Heart left ventricle (tissue), 16 donors: ENCODE results near the gene ACSBG1. TPM values are rescaled to one million over a fixed set of nuclear protein-coding genes. Genes with fewer than 3 reads are reported as not detected.

Source experiments
- ATAC-seq, 4 donors: fragments of 200-7000 bp; cut with Tn5 transposase; one replicate each; pipeline ENCODE4 v1.9.1; 2020 to 2022; ENCODE audit warnings: moderate library complexity in 4 of 4, mild to moderate bottlenecking in 3 of 4, moderate number of reproducible peaks in 1 of 4
- DNase-seq, 5 donors: peaks; one replicate each; pipeline ENCODE4 v3.0.0-alpha.2; 2020
- H3K27ac ChIP-seq, 12 donors: fragments of 200-600 bp; sonication (generic) in 4 of 12; one replicate each; pipeline versions ENCODE4 v1.5.0 to v1.8.0; 2016 to 2022; ENCODE audit warnings: mild to moderate bottlenecking in 2 of 12
- H3K27me3 ChIP-seq, 9 donors: fragments of 200-600 bp; sonication (generic) in 2 of 9; one replicate each; pipeline versions ENCODE4 v1.5.1 to v1.8.0; 2016 to 2022; ENCODE audit warnings: mild to moderate bottlenecking in 3 of 9
- H3K36me3 ChIP-seq, 9 donors: fragments of 200-600 bp; sonication (generic) in 2 of 9; one replicate each; pipeline versions ENCODE4 v1.5.0 to v1.8.0; 2018 to 2022; ENCODE audit warnings: mild to moderate bottlenecking in 2 of 9
- H3K4me1 ChIP-seq, 12 donors: fragments of 200-600 bp; sonication (generic) in 4 of 12; one replicate each; pipeline versions ENCODE4 v1.5.0 to v1.8.0; 2016 to 2022; ENCODE audit warnings: mild to moderate bottlenecking in 3 of 12
- H3K4me3 ChIP-seq, 12 donors: fragments of 200-600 bp; sonication (generic) in 4 of 12; one replicate each; pipeline versions ENCODE4 v1.5.0 to v1.8.0; 2017 to 2022; ENCODE audit warnings: mild to moderate bottlenecking in 9 of 12, moderate library complexity in 4 of 12
- H3K9me3 ChIP-seq, 12 donors: fragments of 200-600 bp; sonication (generic) in 4 of 12; one replicate each; pipeline versions ENCODE4 v1.5.0 to v1.8.0; 2016 to 2022; ENCODE audit warnings: mild to moderate bottlenecking in 1 of 12
- CTCF ChIP-seq, 12 donors: fragments of 200-600 bp; sonication (generic) in 4 of 12; IDR thresholded peaks; one replicate each; pipeline versions ENCODE4 v1.5.0 to v1.8.0; 2018 to 2022; ENCODE audit warnings: antibody characterized with exemption in 12 of 12, mild to moderate bottlenecking in 5 of 12
- POLR2A ChIP-seq, 2 donors: fragments of 450-650 bp; IDR thresholded peaks; one replicate each; pipeline ENCODE4 v1.6.1; 2017; ENCODE audit warnings: antibody characterized with exemption in 2 of 2, mild to moderate bottlenecking in 2 of 2, moderate library complexity in 2 of 2
- WGBS, 4 donors: extraction: QIAGEN DNeasy Blood & Tissue Kit in 2 of 4; methylation state at CpG; one replicate each; pipeline versions ENCODE4 v1.1.5 to v1.1.7; 2013 to 2018; 5-methylcytosine and 5-hydroxymethylcytosine counted together
- intact Hi-C, 10 donors: fragments of 100-400 bp; cut with DNase I; formaldehyde crosslinking; loops; one replicate each; pipeline versions ENCODE4 v1.11.1 to v1.14.2; 2022
- polyA plus RNA-seq, 2 donors: library from polyadenylated mRNA; stranded (reverse); fragments of 200-250 nt; gene quantifications; one replicate each; pipeline ENCODE4 v1.2.3, GENCODE V29; 2013
- total RNA-seq, 9 donors: library from RNA; depleted of rRNA in 2 of 9; stranded (reverse); fragments of >200 nt in 2 of 9; fragmentation: NEBNext Ultra II Directional in 3 of 9; extraction: Animal tissue kit (Norgen Biotek cat#: 25700) in 3 of 9; gene quantifications; one replicate each; pipeline versions ENCODE4 v1.1.0 to v1.2.4, GENCODE V29; 2016 to 2023
- donor health status: ischemic (EF 13 %, LVEDD 7.1; RV severe dilation, severe dysfunction).
- donor health status: healthy with polysubstance abuse.
- donor health status: DM: no; HTN: yes; CAD: no.
- donor health status: DM: no; HTN: no; CAD: no.
- donor health status: ischemic (EF 25% LVEDD 6.9; RV normal size, moderate dysfunction).
- donor health status: ischemic (EF 25% LVEDD 5.7; RV mildly dilated, moderate dysfunction).
- donor health status: healthy.
- donor health status: DM: yes; HTN: yes; CAD: no.
- donor health status: ischemic (EF 35%, LVEDD 5.7; RV mildly dilated, moderate dysfunction).
- donor health status: nonischemic (EF 11% LVEDD 7.7; RV severe dilation, severe dysfunction).
- donor health status: DM: yes; HTN: yes; CAD: no.
- donor health status: PGD.
- donor health status: ischemic (EF 29% LVEDD 5.4; RV normal size, mild dysfunction).
- donor health status: nonischemic (EF 23%, LVEDD 6.1; RV moderate dilation, normal function).

ACSBG1 gene
- total and polyA plus RNA-seq, 11 donors, result 0.05 to 1.2 (median 0.16) TPM; not detected in 5

GRCh38 chr15:78208341-78208844 is 26.0 kb downstream of the ACSBG1 start:
- H3K4me1 ChIP-seq, result peaks cover 0 to 71% (median 30%) of the 10 kb centered on the region in 12 donors
- no peak for ATAC-seq
- WGBS, 4 donors, result 84 to 94% (median 92%) methylated on average over 7 to 8 of the region's 8 CpGs
- H3K4me3 ChIP-seq, result no peak overlapping the region
- TF ChIP-seq CTCF (IDR thresholded peaks at IDR 0.05) (no peak), POLR2A (IDR thresholded peaks at IDR 0.05) (no peak)
- DNase-seq, result peak in 2 of 5 donors; percentile 7 to 49
- H3K9me3 ChIP-seq, result no peaks in the 10 kb centered on the region
- no peaks in the 10 kb centered on the region for H3K27me3 ChIP-seq
- intact Hi-C loops, result no loop called here
- H3K36me3 ChIP-seq, result no peaks in the 10 kb centered on the region
- H3K27ac ChIP-seq, result no peak overlapping the region

GRCh38 chr15:78207641-78208340 is 26.6 kb downstream of the ACSBG1 start:
- Histone ChIP-seq H3K4me3 (no peak overlapping the region), H3K27me3 (no peaks in the 10 kb centered on the region), H3K4me1 (peaks cover 0 to 71% (median 26%) of the 10 kb centered on the region in 12 donors), H3K27ac (no peak overlapping the region), H3K36me3 (no peaks in the 10 kb centered on the region), H3K9me3 (no peaks in the 10 kb centered on the region)
- DNase-seq (peak in 2 of 5 donors; percentile 12 to 48), ATAC-seq (no peak)
- 91 to 93% (median 92%) methylated on average over 7 to 8 of the region's 8 CpGs for WGBS, 4 donors
- intact Hi-C loops, result no loop called here
- TF ChIP-seq CTCF (IDR thresholded peaks at IDR 0.05) (no peak), POLR2A (IDR thresholded peaks at IDR 0.05) (no peak)

- no peak for TF ChIP-seq POLR2A (IDR thresholded peaks at IDR 0.05)
- TF ChIP-seq CTCF (IDR thresholded peaks at IDR 0.05), result no peak
- Histone ChIP-seq H3K27ac (no peak overlapping the region), H3K9me3 (no peaks in the 10 kb centered on the region), H3K27me3 (no peaks in the 10 kb centered on the region), H3K4me1 (peaks cover 0 to 67% (median 25%) of the 10 kb centered on the region in 12 donors), H3K36me3 (no peaks in the 10 kb centered on the region), H3K4me3 (no peak overlapping the region)
- ATAC-seq (no peak), DNase-seq (peak in 1 of 5 donors; percentile 7)
- intact Hi-C loops, result no loop called here
- WGBS, 4 donors, result 69 to 79% (median 76%) methylated on average over 3 to 5 of the region's 5 CpGs
Observed at GRCh38 chr15:78207110-78207458, 27.3 kb downstream of the ACSBG1 start.

- H3K4me3 ChIP-seq, result no peak overlapping the region
- ATAC-seq (no peak), DNase-seq (peak in 1 of 5 donors; percentile 54)
- TF ChIP-seq CTCF (IDR thresholded peaks at IDR 0.05), result no peak
- no peak for TF ChIP-seq POLR2A (IDR thresholded peaks at IDR 0.05)
- peak overlapping the region in 1 of 12 donors; percentile 39 for H3K27ac ChIP-seq
- intact Hi-C loops, result no loop called here
- H3K4me1 ChIP-seq, result peaks cover 0 to 66% (median 25%) of the 10 kb centered on the region in 12 donors
- no peaks in the 10 kb centered on the region for H3K36me3 ChIP-seq
- H3K9me3 ChIP-seq, result no peaks in the 10 kb centered on the region
- H3K27me3 ChIP-seq, result no peaks in the 10 kb centered on the region
- WGBS, 4 donors, result 53 to 69% (median 66%) methylated on average over 9 to 12 of the region's 12 CpGs
Observed at GRCh38 chr15:78206326-78207109, 27.8 kb downstream of the ACSBG1 start.
